22Rv1 (cell line): ENCODE results near the gene AKR1C4.

ENCODE experiments used
- H3K27ac ChIP-seq: fragments of 450-650 bp; 2 replicates; pipeline ENCODE4 v1.5.1; 2017
- CTCF ChIP-seq: fragments of 450-650 bp; IDR thresholded peaks from 2 replicates; pipeline ENCODE4 v1.5.1; 2017; ENCODE audit warnings: mild to moderate bottlenecking
- ZFX ChIP-seq: fragments of 450-650 bp; IDR thresholded peaks from 2 replicates; pipeline ENCODE4 v1.6.1; 2017; ENCODE audit warnings: antibody characterized with exemption, borderline replicate concordance

AKR1C4 gene

DNA sequence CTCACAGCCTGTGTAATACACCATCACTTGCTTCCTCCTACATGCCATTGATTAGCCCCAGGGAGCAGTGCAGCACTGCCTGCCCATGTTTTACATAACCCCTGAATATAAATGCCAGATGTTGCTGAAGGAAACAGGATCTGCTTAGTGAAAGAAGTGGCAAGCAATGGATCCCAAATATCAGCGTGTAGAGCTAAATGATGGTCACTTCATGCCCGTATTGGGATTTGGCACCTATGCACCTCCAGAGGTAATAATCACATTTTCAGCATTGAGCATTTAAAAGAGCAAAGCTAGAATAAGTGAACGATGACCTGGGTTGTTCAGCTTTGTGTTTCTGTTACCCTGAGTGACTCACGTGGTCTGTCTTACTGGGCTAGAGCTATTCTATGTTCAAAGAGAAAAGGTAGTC, at the start of gene AKR1C4:
TSS of gene AKR1C4 (plus strand) at position 136 of the 412 bp plus-strand sequence. CDS start at position 167, 31 bp downstream.
- TF ChIP-seq CTCF (no peak), ZFX (no peak)
- H3K27ac ChIP-seq: peak within 1 kb of the TSS; percentile 96

- peak overlapping the region; percentile 100 for H3K27ac ChIP-seq
- TF ChIP-seq CTCF: no peak
- no peak for TF ChIP-seq ZFX
These were observed 49.8 kb upstream of the AKR1C4 start for GRCh38 chr10:5146920-5147254.

- TF ChIP-seq ZFX (no peak), CTCF (no peak)
- H3K27ac ChIP-seq: peak overlapping the region; percentile 100
These were observed 49.2 kb upstream of the AKR1C4 start for GRCh38 chr10:5147255-5147980.

GRCh38 chr10:5147981-5148677, 48.5 kb upstream of the AKR1C4 start:
- TF ChIP-seq ZFX (no peak), CTCF (no peak)

GRCh38 chr10:5148678-5149032, 48.0 kb upstream of the AKR1C4 start:
- TF ChIP-seq CTCF: no peak
- no peak for TF ChIP-seq ZFX
- peak overlapping the region; percentile 100 for H3K27ac ChIP-seq

More at GRCh38 chr10:5147981-5148677, 48.5 kb upstream of the AKR1C4 start:
- H3K27ac ChIP-seq: peak overlapping the region; percentile 100

DNA sequence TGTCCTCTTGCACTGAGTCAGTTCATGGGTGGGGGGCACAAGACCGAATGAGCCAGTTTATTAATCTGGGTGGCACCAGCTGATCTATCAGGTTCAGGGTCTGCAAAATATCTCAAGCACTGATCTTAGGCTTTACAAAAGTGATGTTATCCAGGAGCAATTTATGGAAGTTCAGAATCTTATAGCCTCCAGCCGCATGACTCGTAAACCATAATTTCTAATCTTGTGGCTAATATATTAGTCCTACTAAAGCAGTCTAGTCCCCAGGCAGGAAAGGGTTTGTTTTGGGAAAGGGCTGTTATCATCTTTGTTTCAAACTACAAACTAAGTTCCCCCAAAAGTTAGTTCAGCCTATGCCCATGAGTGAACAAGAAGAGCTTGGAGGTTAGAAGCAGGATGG, 45.6 kb upstream of the AKR1C4 start:
- peak overlapping the region; percentile 4; the same call in 1 of the 2 replicates for H3K27ac ChIP-seq
- TF ChIP-seq CTCF: no peak
- TF ChIP-seq ZFX: no peak

GRCh38 chr10:5155951-5156350, 40.7 kb upstream of the AKR1C4 start:
- no peak overlapping the region for H3K27ac ChIP-seq
- no peak for TF ChIP-seq CTCF
- TF ChIP-seq ZFX: no peak
